ENCODE measurements around the gene TNNT3. TPM values are rescaled to one million over a fixed set of nuclear protein-coding genes. Genes with fewer than 3 reads are reported as not detected.

Gene TNNT3
- total RNA-seq, 1 experiment from 2014 or later: 0.88 TPM

DNA sequence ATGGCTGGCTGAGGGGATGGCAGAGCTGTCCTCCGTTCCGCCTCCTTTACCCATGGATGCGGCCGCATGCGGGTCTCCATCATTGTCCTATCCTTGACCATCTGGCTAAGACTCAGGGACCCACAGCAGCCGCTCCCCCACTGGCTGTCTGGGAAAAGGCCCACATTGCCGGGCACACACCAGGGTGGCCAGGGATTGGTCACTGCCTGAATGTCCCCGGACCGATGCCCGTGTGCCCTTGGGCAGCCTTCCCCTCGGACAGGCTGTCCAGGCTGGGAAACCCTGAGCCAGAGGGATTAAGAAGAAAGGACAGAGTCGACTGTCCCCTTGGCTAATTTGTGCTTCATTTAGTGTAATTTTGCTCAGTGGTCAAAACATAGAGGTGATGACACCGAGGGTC is 55.7 kb downstream of the TNNT3 start:
- no peaks in the 10 kb centered on the region for H3K27me3 Mint-ChIP-seq (ENCODE audit: insufficient read depth, unreplicated experiment)
- no peaks in the 10 kb centered on the region for H3K4me1 Mint-ChIP-seq (ENCODE audit: low read depth, unreplicated experiment)
- no peaks in the 10 kb centered on the region for H3K36me3 Mint-ChIP-seq (ENCODE audit: insufficient read depth, unreplicated experiment)
- Histone ChIP-seq H3K4me1 (no peaks in the 10 kb centered on the region), H3K27me3 (replicated peaks; ENCODE audit: control insufficient read depth, insufficient read depth, low read length) (no peaks in the 10 kb centered on the region), H3K36me3 (ENCODE audit: control insufficient read depth, insufficient read depth, low read length) (no peaks in the 10 kb centered on the region), H3K9me3 (no peaks in the 10 kb centered on the region), H3K4me3 (ENCODE audit: low read depth, low read length) (no peak overlapping the region)
- CTCF ChIA-PET: no interaction called here
- DNase-seq: no peak
- no peak overlapping the region for H3K4me3 Mint-ChIP-seq (ENCODE audit: unreplicated experiment)
- H3K9me3 Mint-ChIP-seq (ENCODE audit: unreplicated experiment): no peaks in the 10 kb centered on the region
- no TSS peak for BruUV-seq (replicated peaks)
- TF ChIP-seq, protein P1, sequence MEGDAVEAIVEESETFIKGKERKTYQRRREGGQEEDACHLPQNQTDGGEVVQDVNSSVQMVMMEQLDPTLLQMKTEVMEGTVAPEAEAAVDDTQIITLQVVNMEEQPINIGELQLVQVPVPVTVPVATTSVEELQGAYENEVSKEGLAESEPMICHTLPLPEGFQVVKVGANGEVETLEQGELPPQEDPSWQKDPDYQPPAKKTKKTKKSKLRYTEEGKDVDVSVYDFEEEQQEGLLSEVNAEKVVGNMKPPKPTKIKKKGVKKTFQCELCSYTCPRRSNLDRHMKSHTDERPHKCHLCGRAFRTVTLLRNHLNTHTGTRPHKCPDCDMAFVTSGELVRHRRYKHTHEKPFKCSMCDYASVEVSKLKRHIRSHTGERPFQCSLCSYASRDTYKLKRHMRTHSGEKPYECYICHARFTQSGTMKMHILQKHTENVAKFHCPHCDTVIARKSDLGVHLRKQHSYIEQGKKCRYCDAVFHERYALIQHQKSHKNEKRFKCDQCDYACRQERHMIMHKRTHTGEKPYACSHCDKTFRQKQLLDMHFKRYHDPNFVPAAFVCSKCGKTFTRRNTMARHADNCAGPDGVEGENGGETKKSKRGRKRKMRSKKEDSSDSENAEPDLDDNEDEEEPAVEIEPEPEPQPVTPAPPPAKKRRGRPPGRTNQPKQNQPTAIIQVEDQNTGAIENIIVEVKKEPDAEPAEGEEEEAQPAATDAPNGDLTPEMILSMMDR (IDR thresholded peaks at IDR 0.05; ENCODE audit: insufficient read depth in 1 of 2, low read depth in 1 of 2, low read length in 1 of 2, severe bottlenecking in 1 of 2, unreplicated experiment in 1 of 2): no peak
- intact Hi-C loops (cut with micrococcal nuclease; ENCODE audit: unreplicated experiment): no loop called here
- POLR2A ChIA-PET: no interaction called here
- no peak overlapping the region for H3K27ac Mint-ChIP-seq (ENCODE audit: unreplicated experiment)

DNA sequence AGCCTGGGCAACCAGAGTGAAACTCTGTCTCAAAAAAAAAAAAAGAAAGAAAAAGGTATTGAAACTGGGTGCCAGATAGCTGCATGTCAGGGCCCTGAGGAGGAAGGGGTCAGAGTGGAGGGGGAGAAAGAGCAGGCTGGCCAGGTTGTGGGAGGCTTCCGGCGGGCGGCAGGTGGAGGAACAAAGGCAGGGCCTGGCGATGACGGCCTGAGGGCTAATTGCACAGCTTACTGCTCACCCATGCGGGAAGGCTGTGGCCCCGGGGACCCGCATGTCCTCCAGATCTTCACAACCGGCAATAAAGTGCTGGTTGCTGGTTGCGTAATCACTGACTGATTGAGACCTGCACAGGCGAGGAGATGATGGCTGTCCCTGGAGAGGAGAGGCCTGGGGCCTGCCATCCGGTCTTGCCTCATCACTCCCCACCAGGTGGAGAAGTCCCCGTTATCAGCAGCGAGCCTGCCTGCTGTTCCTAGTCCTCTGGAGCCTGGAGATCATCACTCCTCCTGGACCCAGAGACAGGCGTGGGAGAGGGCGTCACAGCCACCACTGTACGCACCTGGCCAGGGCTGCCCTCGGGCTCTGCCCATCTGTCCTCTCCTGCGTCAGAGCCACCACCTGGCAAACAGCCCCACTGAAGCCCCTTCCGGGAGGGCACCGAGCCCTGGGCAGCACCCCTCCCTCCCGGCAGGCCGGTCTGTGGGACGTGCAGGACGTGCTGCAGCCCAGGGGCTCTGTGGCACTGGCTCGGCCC is 59.4 kb downstream of the TNNT3 start:
- H3K27me3 Mint-ChIP-seq (ENCODE audit: insufficient read depth, unreplicated experiment): no peaks in the 10 kb centered on the region

DNA sequence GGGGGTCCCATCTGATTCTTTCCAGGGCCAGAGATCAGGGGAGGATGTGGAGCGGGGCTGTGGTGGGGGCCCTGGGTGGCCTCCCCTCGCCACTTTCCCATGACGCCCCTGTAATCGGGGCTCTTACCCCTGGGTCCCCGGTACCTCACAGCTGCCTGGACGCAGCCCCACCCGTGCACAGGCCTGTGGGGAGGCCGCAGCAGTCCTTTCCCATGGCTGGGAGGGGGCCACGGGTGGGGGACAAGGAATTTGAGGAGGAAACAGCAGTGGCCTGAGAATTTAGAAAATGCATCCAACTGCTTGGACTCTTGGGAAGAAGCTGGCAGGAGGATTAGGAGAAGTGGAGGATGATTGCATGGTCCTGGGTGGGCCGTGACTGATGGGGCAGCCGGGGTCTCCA is 60.1 kb downstream of the TNNT3 start:
- no peaks in the 10 kb centered on the region for H3K36me3 ChIP-seq (ENCODE audit: control insufficient read depth, insufficient read depth, low read length)
- no TSS peak for BruUV-seq (replicated peaks)
- no peak overlapping the region for H3K4me3 ChIP-seq (ENCODE audit: low read depth, low read length)
- Mint-ChIP-seq H3K4me1 (ENCODE audit: low read depth, unreplicated experiment) (no peaks in the 10 kb centered on the region), H3K27me3 (ENCODE audit: insufficient read depth, unreplicated experiment) (no peaks in the 10 kb centered on the region), H3K4me3 (ENCODE audit: unreplicated experiment) (no peak overlapping the region), H3K36me3 (ENCODE audit: insufficient read depth, unreplicated experiment) (no peaks in the 10 kb centered on the region), H3K27ac (ENCODE audit: unreplicated experiment) (no peak overlapping the region), H3K9me3 (ENCODE audit: unreplicated experiment) (no peaks in the 10 kb centered on the region)
- TF ChIP-seq, protein P1 (IDR thresholded peaks at IDR 0.05; ENCODE audit: insufficient read depth in 1 of 2, low read depth in 1 of 2, low read length in 1 of 2, severe bottlenecking in 1 of 2, unreplicated experiment in 1 of 2): no peak
- intact Hi-C loops (cut with micrococcal nuclease; ENCODE audit: unreplicated experiment): no loop called here
- ChIA-PET CTCF (interaction anchor here (0.6 to 2.2 kb wide), 2 partner anchors 171 to 173 kb away, joined by 3 to 13 read pairs; no protein-coding TSS in a partner anchor), POLR2A (interaction anchor here (1.4 kb wide), 1 partner anchor 9 kb away, joined by 8 read pairs; no protein-coding TSS in a partner anchor)
- H3K9me3 ChIP-seq: no peaks in the 10 kb centered on the region
- no peaks in the 10 kb centered on the region for H3K4me1 ChIP-seq
- DNase-seq: no peak
- no peaks in the 10 kb centered on the region for H3K27me3 ChIP-seq (replicated peaks; ENCODE audit: control insufficient read depth, insufficient read depth, low read length)

More for the DNA sequence above, 59.4 kb downstream of the TNNT3 start:
- Histone ChIP-seq H3K27me3 (replicated peaks; ENCODE audit: control insufficient read depth, insufficient read depth, low read length) (no peaks in the 10 kb centered on the region), H3K4me1 (no peaks in the 10 kb centered on the region), H3K9me3 (no peaks in the 10 kb centered on the region), H3K4me3 (ENCODE audit: low read depth, low read length) (no peak overlapping the region), H3K36me3 (ENCODE audit: control insufficient read depth, insufficient read depth, low read length) (no peaks in the 10 kb centered on the region)
- intact Hi-C loops (cut with micrococcal nuclease; ENCODE audit: unreplicated experiment): no loop called here
- Mint-ChIP-seq H3K4me3 (ENCODE audit: unreplicated experiment) (no peak overlapping the region), H3K4me1 (ENCODE audit: low read depth, unreplicated experiment) (no peaks in the 10 kb centered on the region), H3K9me3 (ENCODE audit: unreplicated experiment) (no peaks in the 10 kb centered on the region), H3K27ac (ENCODE audit: unreplicated experiment) (no peak overlapping the region), H3K36me3 (ENCODE audit: insufficient read depth, unreplicated experiment) (no peaks in the 10 kb centered on the region)
- TF ChIP-seq, protein P1 (IDR thresholded peaks at IDR 0.05; ENCODE audit: insufficient read depth in 1 of 2, low read depth in 1 of 2, low read length in 1 of 2, severe bottlenecking in 1 of 2, unreplicated experiment in 1 of 2): no peak
- DNase-seq: no peak
- no TSS peak for BruUV-seq (replicated peaks)
- POLR2A ChIA-PET: interaction anchor here (0.7 to 1.4 kb wide), 3 partner anchors 9 to 224 kb away, joined by 4 to 8 read pairs (median 8); no protein-coding TSS in a partner anchor
- CTCF ChIA-PET: interaction anchor here (1.1 kb wide), 1 partner anchor 9 kb away, joined by 3 read pairs; no protein-coding TSS in a partner anchor

Data from Caco-2 (cell line).